Neural cell (in vitro differentiated cells): ENCODE measurements around the gene ITK. TPM values are rescaled to one million over a fixed set of nuclear protein-coding genes. Genes with fewer than 3 reads are reported as not detected.

Experiments used
- H2AFZ ChIP-seq: fragments of 200-600, 300-800 bp; sonication (generic), shearing (Covaris generic); 2 replicates; pipeline ENCODE4 v1.6.0; 2014; ENCODE audit warnings: low read depth, mild to moderate bottlenecking, antibody characterized with exemption, low read length, moderate library complexity
- H3F3A ChIP-seq: fragments of 200-600 bp; shearing (Covaris generic); 2 replicates; pipeline ENCODE4 v1.6.1; 2016; ENCODE audit warnings: mild to moderate bottlenecking, moderate library complexity, mixed read lengths, antibody characterized with exemption, low read length; ENCODE audit not compliant: insufficient read depth, poor library complexity, severe bottlenecking
- H3K27ac ChIP-seq: fragments of 200-600, 300-800 bp; sonication (generic), shearing (Covaris generic); 2 replicates; pipeline ENCODE4 v1.5.1; 2014; ENCODE audit warnings: mild to moderate bottlenecking, low read length, moderate library complexity
- H3K27me3 ChIP-seq: fragments of 300-800, 200-600 bp; sonication (generic), shearing (Covaris generic); 2 replicates; pipeline ENCODE4 v1.6.0; 2014; ENCODE audit warnings: mild to moderate bottlenecking, low read depth, low read length, moderate library complexity; ENCODE audit not compliant: insufficient read depth
- H3K36me3 ChIP-seq: fragments of 300-800, 200-600 bp; sonication (generic), shearing (Covaris generic); 2 replicates; pipeline ENCODE4 v1.5.1; 2014; ENCODE audit warnings: mild to moderate bottlenecking, antibody characterized with exemption, low read length, moderate library complexity; ENCODE audit not compliant: insufficient read depth
- H3K4me2 ChIP-seq: fragments of 300-800, 200-600 bp; sonication (generic), shearing (Covaris generic); 2 replicates; pipeline ENCODE4 v1.6.0; 2014; ENCODE audit warnings: mild to moderate bottlenecking, low read length
- H3K4me3 ChIP-seq: fragments of 300-800, 200-600 bp; sonication (generic), shearing (Covaris generic); 2 replicates; pipeline ENCODE4 v1.5.1; 2014; ENCODE audit warnings: mild to moderate bottlenecking, low read length, moderate library complexity
- H3K79me2 ChIP-seq: fragments of 200-600 bp; shearing (Covaris generic); replicated peaks from 2 replicates; pipeline ENCODE4 v1.6.0; 2014; ENCODE audit warnings: mild to moderate bottlenecking, low read length, moderate library complexity; ENCODE audit not compliant: insufficient read depth
- H3K9ac ChIP-seq: fragments of 300-800, 200-600 bp; sonication (generic), shearing (Covaris generic); 2 replicates; pipeline ENCODE4 v1.6.1; 2016; ENCODE audit warnings: mild to moderate bottlenecking, low read length, mixed read lengths
- H3K9me2 ChIP-seq: fragments of 200-600 bp; shearing (Covaris generic); 2 replicates; pipeline ENCODE4 v1.6.1; 2016; ENCODE audit warnings: mild to moderate bottlenecking, low read length, mixed read lengths; ENCODE audit not compliant: insufficient read depth
- H3K9me3 ChIP-seq: fragments of 200-600, 300-800 bp; sonication (generic), shearing (Covaris generic); 2 replicates; pipeline ENCODE4 v1.6.1; 2016; ENCODE audit warnings: mild to moderate bottlenecking, mixed run types, low read length, moderate library complexity, mixed read lengths
- H4K20me1 ChIP-seq: fragments of 200-600 bp; shearing (Covaris generic); 2 replicates; pipeline ENCODE4 v1.6.1; 2016; ENCODE audit warnings: mild to moderate bottlenecking, mixed run types; ENCODE audit not compliant: insufficient read depth
- CTCF ChIP-seq: fragments of 450-650 bp; IDR thresholded peaks from 2 replicates; pipeline ENCODE4 v1.5.1; 2014; ENCODE audit warnings: antibody characterized with exemption, mild to moderate bottlenecking, moderate library complexity; ENCODE audit not compliant: poor library complexity, severe bottlenecking
- EP300 ChIP-seq: fragments of 450-650 bp; conservative IDR thresholded peaks from 2 replicates; pipeline ENCODE4 v1.6.1; 2014; ENCODE audit warnings: antibody characterized with exemption, mild to moderate bottlenecking, moderate library complexity; ENCODE audit not compliant: poor library complexity, severe bottlenecking
- EZH2 ChIP-seq: fragments of 200-600, 300-800 bp; shearing (Covaris generic), sonication (generic); IDR thresholded peaks from 2 replicates; pipeline ENCODE4 v1.6.1; 2014; ENCODE audit warnings: antibody characterized with exemption, low read length, borderline replicate concordance, mild to moderate bottlenecking; ENCODE audit not compliant: insufficient read depth, poor library complexity, severe bottlenecking
- MXI1 ChIP-seq: fragments of 450-650 bp; conservative IDR thresholded peaks from 2 replicates; pipeline ENCODE4 v1.6.1; 2014; ENCODE audit warnings: antibody characterized with exemption, mild to moderate bottlenecking; ENCODE audit not compliant: poor library complexity, severe bottlenecking
- POLR2AphosphoS5 ChIP-seq: IDR thresholded peaks from 2 replicates; pipeline ENCODE4 v1.6.1; 2012
- RAD21 ChIP-seq: fragments of 450-650 bp; conservative IDR thresholded peaks from 2 replicates; pipeline ENCODE4 v1.6.1; 2014; ENCODE audit warnings: antibody characterized with exemption, mild to moderate bottlenecking, moderate library complexity
- REST ChIP-seq: IDR thresholded peaks from 2 replicates; pipeline ENCODE4 v1.6.1; 2012; ENCODE audit warnings: borderline replicate concordance
- SMC3 ChIP-seq: fragments of 450-650 bp; conservative IDR thresholded peaks from 2 replicates; pipeline ENCODE4 v1.6.1; 2014; ENCODE audit warnings: antibody characterized with exemption, mild to moderate bottlenecking, moderate library complexity; ENCODE audit not compliant: poor library complexity
- TAF1 ChIP-seq: IDR thresholded peaks from 2 replicates; pipeline ENCODE4 v1.6.1; 2012; ENCODE audit warnings: low read depth
- polyA plus RNA-seq: library from polyadenylated mRNA; depleted of rRNA; stranded (reverse); fragments of >200 nt; gene quantifications from 2 replicates; pipeline ENCODE4 v1.2.3, GENCODE V29; 2014

ITK gene
- polyA plus RNA-seq, 1 donor from 2014 or later: not detected

- no peaks in the 10 kb centered on the region for H3F3A ChIP-seq
- H3K9me3 ChIP-seq: no peaks in the 10 kb centered on the region
- no peak for TF ChIP-seq TAF1
- no peak for TF ChIP-seq POLR2AphosphoS5
- no peak for TF ChIP-seq EZH2
- no peak for TF ChIP-seq EP300
- TF ChIP-seq MXI1: no peak
- no peak for TF ChIP-seq SMC3
- TF ChIP-seq REST: no peak
- TF ChIP-seq CTCF: no peak
- H3K4me2 ChIP-seq: no peak overlapping the region
- no peaks in the 10 kb centered on the region for H3K9me2 ChIP-seq
- no peak overlapping the region for H2AFZ ChIP-seq
- no peak overlapping the region for H3K4me3 ChIP-seq
- H3K36me3 ChIP-seq: peaks cover 12% of the 10 kb centered on the region
- H3K79me2 ChIP-seq: no peaks in the 10 kb centered on the region
- no peaks in the 10 kb centered on the region for H4K20me1 ChIP-seq
- H3K27me3 ChIP-seq: no peaks in the 10 kb centered on the region
- no peak overlapping the region for H3K9ac ChIP-seq
- H3K27ac ChIP-seq: no peak overlapping the region
Measured at GRCh38 chr5:157303023-157303422, 122.4 kb downstream of the ITK start.

- Histone ChIP-seq H3K27me3 (no peaks in the 10 kb centered on the region), H3F3A (no peaks in the 10 kb centered on the region), H3K9me2 (no peaks in the 10 kb centered on the region), H3K79me2 (no peaks in the 10 kb centered on the region), H2AFZ (no peak overlapping the region), H4K20me1 (no peaks in the 10 kb centered on the region), H3K4me3 (no peak overlapping the region), H3K36me3 (peaks cover 11% of the 10 kb centered on the region), H3K9ac (no peak overlapping the region), H3K27ac (no peak overlapping the region), H3K9me3 (no peaks in the 10 kb centered on the region), H3K4me2 (no peak overlapping the region)
- TF ChIP-seq REST (no peak), CTCF (no peak), SMC3 (no peak), TAF1 (no peak), POLR2AphosphoS5 (no peak), EZH2 (no peak), EP300 (no peak), RAD21 (no peak), MXI1 (no peak)
Measured at GRCh38 chr5:157303667-157304327, 123.2 kb downstream of the ITK start.
